Mucosa of stomach (tissue), 1 donor: Measurements from ENCODE around the gene RTP5.

Source experiments
- H3K27me3 ChIP-seq: one replicate; pipeline ENCODE4 v1.7.0; 2013; ENCODE audit warnings: mild to moderate bottlenecking, low read length; ENCODE audit not compliant: control insufficient read depth, insufficient read depth
- H3K36me3 ChIP-seq: one replicate; pipeline ENCODE4 v1.7.0; 2013; ENCODE audit warnings: low read length; ENCODE audit not compliant: control insufficient read depth, insufficient read depth
- H3K4me1 ChIP-seq: one replicate; pipeline ENCODE4 v1.7.0; 2013; ENCODE audit warnings: mild to moderate bottlenecking, low read length; ENCODE audit not compliant: control insufficient read depth, insufficient read depth
- H3K4me3 ChIP-seq: one replicate; pipeline ENCODE4 v1.7.0; 2013; ENCODE audit warnings: low read length
- H3K9ac ChIP-seq: one replicate; pipeline ENCODE4 v1.7.0; 2013; ENCODE audit warnings: mild to moderate bottlenecking, low read length, moderate library complexity
- H3K9me3 ChIP-seq: one replicate; pipeline ENCODE4 v1.7.0; 2013; ENCODE audit warnings: mild to moderate bottlenecking, low read length, moderate library complexity; ENCODE audit not compliant: control insufficient read depth
- donor health status: Pancreatic carcinoma.

Gene RTP5

GRCh38 chr2:241880311-241881073 is 11.0 kb downstream of the RTP5 start:
- Histone ChIP-seq H3K4me3 (no peak overlapping the region), H3K36me3 (no peaks in the 10 kb centered on the region), H3K4me1 (peaks cover 13% of the 10 kb centered on the region), H3K9me3 (no peaks in the 10 kb centered on the region), H3K9ac (no peak overlapping the region), H3K27me3 (no peaks in the 10 kb centered on the region)

GRCh38 chr2:241882091-241882625 is 12.6 kb downstream of the RTP5 start:
- peak overlapping the region; percentile 30 for H3K9ac ChIP-seq
- H3K9me3 ChIP-seq: no peaks in the 10 kb centered on the region
- peaks cover 13% of the 10 kb centered on the region for H3K4me1 ChIP-seq
- H3K36me3 ChIP-seq: no peaks in the 10 kb centered on the region
- no peaks in the 10 kb centered on the region for H3K27me3 ChIP-seq
- H3K4me3 ChIP-seq: no peak overlapping the region

GRCh38 chr2:241884951-241885290 is 15.4 kb downstream of the RTP5 start:
- H3K4me3 ChIP-seq: no peak overlapping the region
- peaks cover 13% of the 10 kb centered on the region for H3K4me1 ChIP-seq
- no peaks in the 10 kb centered on the region for H3K27me3 ChIP-seq
- no peaks in the 10 kb centered on the region for H3K36me3 ChIP-seq
- no peak overlapping the region for H3K9ac ChIP-seq
- no peaks in the 10 kb centered on the region for H3K9me3 ChIP-seq

GRCh38 chr2:241885291-241885945 is 15.9 kb downstream of the RTP5 start:
- H3K4me3 ChIP-seq: no peak overlapping the region
- H3K9me3 ChIP-seq: no peaks in the 10 kb centered on the region
- no peaks in the 10 kb centered on the region for H3K27me3 ChIP-seq
- H3K9ac ChIP-seq: no peak overlapping the region
- H3K36me3 ChIP-seq: no peaks in the 10 kb centered on the region
- H3K4me1 ChIP-seq: peaks cover 13% of the 10 kb centered on the region

GRCh38 chr2:241885946-241886643 is 16.6 kb downstream of the RTP5 start:
- H3K9ac ChIP-seq: no peak overlapping the region
- no peaks in the 10 kb centered on the region for H3K27me3 ChIP-seq
- H3K4me1 ChIP-seq: peaks cover 13% of the 10 kb centered on the region

GRCh38 chr2:241886840-241887447 is 17.4 kb downstream of the RTP5 start:
- Histone ChIP-seq H3K27me3 (no peaks in the 10 kb centered on the region), H3K36me3 (no peaks in the 10 kb centered on the region), H3K4me1 (peaks cover 7% of the 10 kb centered on the region), H3K9ac (no peak overlapping the region), H3K4me3 (no peak overlapping the region), H3K9me3 (no peaks in the 10 kb centered on the region)

More at GRCh38 chr2:241885946-241886643, 16.6 kb downstream of the RTP5 start:
- Histone ChIP-seq H3K4me3 (no peak overlapping the region), H3K9me3 (no peaks in the 10 kb centered on the region), H3K36me3 (no peaks in the 10 kb centered on the region)

GRCh38 chr2:241887806-241888522 is 18.4 kb downstream of the RTP5 start:
- Histone ChIP-seq H3K4me3 (no peak overlapping the region), H3K9me3 (no peaks in the 10 kb centered on the region), H3K36me3 (no peaks in the 10 kb centered on the region), H3K27me3 (no peaks in the 10 kb centered on the region), H3K4me1 (no peaks in the 10 kb centered on the region), H3K9ac (no peak overlapping the region)

- Histone ChIP-seq H3K27me3 (no peaks in the 10 kb centered on the region), H3K4me1 (no peaks in the 10 kb centered on the region), H3K36me3 (no peaks in the 10 kb centered on the region), H3K9ac (no peak overlapping the region), H3K4me3 (no peak overlapping the region), H3K9me3 (no peaks in the 10 kb centered on the region)
Measured at GRCh38 chr2:241888641-241889040, 19.1 kb downstream of the RTP5 start.

- no peak overlapping the region for H3K4me3 ChIP-seq
- no peaks in the 10 kb centered on the region for H3K27me3 ChIP-seq
- peaks cover 1% of the 10 kb centered on the region for H3K4me1 ChIP-seq
- H3K9ac ChIP-seq: no peak overlapping the region
- H3K36me3 ChIP-seq: no peaks in the 10 kb centered on the region
- no peaks in the 10 kb centered on the region for H3K9me3 ChIP-seq
Measured at GRCh38 chr2:241890524-241891235, 21.2 kb downstream of the RTP5 start.

GRCh38 chr2:241891315-241891987 is 21.9 kb downstream of the RTP5 start:
- Histone ChIP-seq H3K27me3 (no peaks in the 10 kb centered on the region), H3K4me3 (no peak overlapping the region), H3K9me3 (no peaks in the 10 kb centered on the region), H3K36me3 (no peaks in the 10 kb centered on the region), H3K4me1 (peaks cover 6% of the 10 kb centered on the region), H3K9ac (no peak overlapping the region)

- Histone ChIP-seq H3K4me1 (peaks cover 6% of the 10 kb centered on the region), H3K4me3 (no peak overlapping the region), H3K9ac (no peak overlapping the region), H3K27me3 (no peaks in the 10 kb centered on the region), H3K9me3 (no peaks in the 10 kb centered on the region), H3K36me3 (no peaks in the 10 kb centered on the region)
Measured at GRCh38 chr2:241891988-241892298, 22.4 kb downstream of the RTP5 start.
